HG03039 (cell line): ENCODE data around the gene SLC10A1.

Source experiments
- ATAC-seq: cut with Tn5 transposase; IDR thresholded peaks from one replicate; pipeline ENCODE4 v1.9.1; 2021; ENCODE audit warnings: mild to moderate bottlenecking, moderate library complexity; ENCODE audit not compliant: unreplicated experiment

Gene SLC10A1

GRCh38 chr14:69811227-69811867 lies 14.3 kb upstream of the SLC10A1 start:
- no peak for ATAC-seq

GRCh38 chr14:69808919-69809808 lies 12.1 kb upstream of the SLC10A1 start:
- no peak for ATAC-seq

DNA sequence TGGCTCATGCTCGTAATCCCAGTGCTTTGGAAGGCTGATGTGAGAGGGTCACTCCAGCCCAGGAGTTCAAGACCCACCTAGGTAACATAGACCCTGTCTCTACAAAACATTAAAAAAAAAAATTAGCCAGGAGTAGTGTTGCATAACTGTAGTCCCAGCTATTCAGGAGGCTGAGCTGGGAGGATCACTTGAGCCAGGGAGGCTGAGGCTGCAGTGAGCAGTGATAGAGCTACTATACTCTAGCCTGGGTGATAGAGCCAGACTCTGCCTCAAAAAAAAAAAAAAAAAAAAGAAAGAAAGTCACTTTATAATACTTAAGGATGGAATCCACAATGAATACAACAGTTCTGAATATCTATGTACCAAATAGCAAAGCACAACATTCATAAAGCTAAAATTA lies 10.2 kb upstream of the SLC10A1 start:
- ATAC-seq: no peak

DNA sequence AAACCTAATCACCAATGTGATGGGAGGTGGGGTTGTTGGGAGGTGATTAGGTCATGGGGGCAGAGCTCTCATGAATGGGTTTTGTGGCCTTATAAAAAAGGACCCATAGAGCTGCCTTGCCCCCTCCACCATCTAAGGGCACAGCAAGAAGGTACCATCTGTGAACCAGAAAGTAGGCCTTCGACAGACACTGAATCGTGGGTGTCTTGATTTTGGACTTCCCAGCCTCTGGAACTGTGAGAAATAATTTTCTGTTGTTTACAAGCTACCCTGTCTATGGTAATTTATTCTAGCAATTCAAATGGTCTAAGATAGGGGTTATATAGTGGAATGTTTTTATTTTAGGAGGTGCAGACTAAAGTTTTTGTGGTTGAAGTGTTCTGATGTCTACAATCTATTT lies 7.9 kb upstream of the SLC10A1 start:
- ATAC-seq: no peak

DNA sequence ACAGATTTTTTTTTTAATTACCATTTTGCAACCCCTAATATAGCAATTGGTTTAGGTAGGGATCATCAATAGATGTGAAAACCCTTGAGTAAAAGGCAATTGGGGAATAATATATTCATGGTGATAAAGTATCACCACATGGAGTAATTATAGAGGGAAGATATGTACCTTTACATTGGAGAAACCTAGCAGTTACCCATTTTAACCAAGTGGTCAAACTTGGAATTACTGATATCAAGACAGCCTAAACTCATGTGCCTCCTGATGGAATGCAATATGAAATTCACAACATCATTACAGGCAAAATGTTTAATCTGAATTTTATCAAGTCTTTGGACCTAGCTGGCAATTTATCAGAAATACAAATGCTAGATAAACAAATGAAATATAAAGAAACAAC lies 6.7 kb upstream of the SLC10A1 start:
- ATAC-seq: no peak

DNA sequence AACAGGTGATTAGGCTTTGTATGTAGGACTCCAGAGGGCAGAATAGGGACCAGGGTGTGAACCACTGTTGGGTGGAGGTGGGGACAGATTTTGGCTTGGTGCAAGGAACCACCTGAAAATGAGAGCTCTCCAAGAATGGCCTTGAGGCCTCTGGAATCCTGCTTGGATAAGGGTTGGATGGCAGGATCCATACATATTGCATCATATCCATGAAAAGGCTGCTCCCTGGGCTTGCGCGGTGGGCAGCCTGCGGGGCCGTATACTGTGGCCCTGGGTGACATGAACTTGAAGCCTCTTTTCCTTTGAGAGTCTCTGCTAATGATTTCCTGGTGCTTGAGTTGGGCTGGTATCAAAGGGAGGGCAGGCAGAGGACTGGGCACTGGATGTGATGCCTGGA lies 1.3 kb upstream of the SLC10A1 start:
- ATAC-seq: no peak

GRCh38 chr14:69797573-69798338 lies 715 bp upstream of the SLC10A1 start:
- no peak for ATAC-seq

GRCh38 chr14:69795691-69796090 lies 1.4 kb downstream of the SLC10A1 start:
- ATAC-seq: no peak

- ATAC-seq: no peak
Measured at GRCh38 chr14:69794791-69795190, 2.2 kb downstream of the SLC10A1 start.

- ATAC-seq: no peak
Measured at GRCh38 chr14:69792887-69793421, 4.1 kb downstream of the SLC10A1 start.

DNA sequence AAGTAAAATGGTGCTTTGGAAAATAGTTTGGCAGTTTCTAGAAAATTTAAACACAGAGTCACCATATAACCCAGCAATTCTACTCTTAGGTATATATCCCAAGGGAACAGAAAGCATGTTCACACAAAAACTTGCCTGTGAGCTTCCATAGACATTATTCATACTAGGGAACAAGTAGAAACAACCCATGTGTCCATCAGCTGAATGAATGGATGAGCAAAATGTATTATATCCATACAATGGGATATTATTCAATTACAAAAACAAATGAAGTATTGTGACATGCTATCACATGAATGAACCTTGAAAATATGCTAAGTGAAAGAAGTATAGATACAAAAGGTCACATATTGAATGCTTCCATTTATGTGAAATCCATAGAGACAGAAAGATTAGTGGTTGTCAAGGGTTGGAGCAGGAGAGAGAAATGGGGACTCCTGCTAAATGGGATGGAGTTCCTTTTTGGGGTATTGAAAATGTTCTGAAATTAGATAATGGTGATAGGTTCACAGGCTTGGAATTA lies 7.9 kb downstream of the SLC10A1 start:
- ATAC-seq: no peak

GRCh38 chr14:69786603-69787002 lies 10.4 kb downstream of the SLC10A1 start:
- ATAC-seq: no peak

DNA sequence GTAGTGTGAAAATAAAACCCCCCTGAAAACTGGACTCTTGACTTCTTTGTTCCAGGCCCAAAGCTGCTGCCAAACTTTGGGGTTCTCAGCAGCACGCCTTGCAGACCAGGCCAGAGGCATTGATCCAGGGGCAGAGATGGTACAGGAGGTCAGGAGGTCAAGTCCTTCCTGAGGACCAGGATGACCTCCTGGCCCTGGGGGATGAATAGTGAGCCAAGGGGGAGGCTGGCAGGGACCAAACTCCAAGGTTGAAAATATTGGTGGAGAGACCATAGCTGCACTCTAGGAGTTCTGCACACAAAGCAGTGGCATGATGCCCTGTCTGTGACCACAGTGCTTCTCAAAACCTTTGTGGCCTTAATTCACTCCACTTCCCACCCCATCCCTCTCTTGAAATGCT lies 12.1 kb downstream of the SLC10A1 start:
- no peak for ATAC-seq

DNA sequence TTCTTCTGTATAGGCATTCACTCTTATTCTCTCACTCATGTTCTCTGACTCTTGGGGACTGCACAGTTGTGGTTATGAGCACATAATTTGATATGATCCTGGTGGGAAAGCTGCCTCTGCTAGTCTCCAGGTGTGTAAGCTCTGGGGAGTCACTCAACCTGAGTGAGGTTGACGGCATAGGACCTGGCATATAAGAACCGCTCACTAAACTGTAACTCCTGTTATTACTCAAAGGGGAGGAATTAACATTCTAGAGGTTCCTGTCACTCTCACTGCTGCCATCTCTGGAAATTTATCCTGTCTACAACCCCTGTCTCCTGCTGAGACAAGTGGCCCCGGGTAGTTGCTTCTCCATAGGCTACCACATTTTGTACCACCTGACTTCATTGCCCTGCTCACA lies 16.1 kb downstream of the SLC10A1 start:
- ATAC-seq: no peak

GRCh38 chr14:69780092-69780491 lies 16.9 kb downstream of the SLC10A1 start:
- ATAC-seq: no peak

GRCh38 chr14:69779088-69779487 lies 18.0 kb downstream of the SLC10A1 start:
- ATAC-seq: no peak

DNA sequence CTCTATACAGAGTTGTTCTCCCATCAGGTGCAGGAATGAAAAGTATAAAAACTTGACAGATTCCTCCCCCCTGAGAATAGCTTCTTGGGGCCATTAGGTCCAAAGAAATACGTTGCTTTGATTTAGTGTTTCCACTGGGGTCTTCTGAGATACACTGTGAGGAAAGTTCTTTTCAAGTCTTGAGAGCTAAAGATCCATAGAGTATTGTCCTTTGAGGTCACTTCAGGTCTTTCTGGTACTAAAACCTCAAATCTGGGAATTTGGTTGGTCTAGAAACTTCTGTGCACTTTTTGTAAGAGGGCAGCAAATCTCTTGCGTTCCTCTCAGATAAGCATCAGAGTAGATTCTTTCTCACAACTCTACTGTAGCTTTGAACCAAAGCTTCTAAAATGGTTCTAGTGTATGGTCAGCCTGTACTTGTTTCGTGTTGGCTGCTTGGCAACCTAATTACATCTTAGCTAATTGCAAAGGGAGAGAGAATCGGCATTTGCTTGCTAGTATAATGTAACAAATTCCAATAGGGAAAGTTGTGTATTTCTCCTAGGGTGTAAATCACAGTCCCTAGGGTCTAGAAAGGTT lies 20.1 kb downstream of the SLC10A1 start:
- ATAC-seq: no peak

GRCh38 chr14:69775012-69775411 lies 22.0 kb downstream of the SLC10A1 start:
- ATAC-seq: no peak

DNA sequence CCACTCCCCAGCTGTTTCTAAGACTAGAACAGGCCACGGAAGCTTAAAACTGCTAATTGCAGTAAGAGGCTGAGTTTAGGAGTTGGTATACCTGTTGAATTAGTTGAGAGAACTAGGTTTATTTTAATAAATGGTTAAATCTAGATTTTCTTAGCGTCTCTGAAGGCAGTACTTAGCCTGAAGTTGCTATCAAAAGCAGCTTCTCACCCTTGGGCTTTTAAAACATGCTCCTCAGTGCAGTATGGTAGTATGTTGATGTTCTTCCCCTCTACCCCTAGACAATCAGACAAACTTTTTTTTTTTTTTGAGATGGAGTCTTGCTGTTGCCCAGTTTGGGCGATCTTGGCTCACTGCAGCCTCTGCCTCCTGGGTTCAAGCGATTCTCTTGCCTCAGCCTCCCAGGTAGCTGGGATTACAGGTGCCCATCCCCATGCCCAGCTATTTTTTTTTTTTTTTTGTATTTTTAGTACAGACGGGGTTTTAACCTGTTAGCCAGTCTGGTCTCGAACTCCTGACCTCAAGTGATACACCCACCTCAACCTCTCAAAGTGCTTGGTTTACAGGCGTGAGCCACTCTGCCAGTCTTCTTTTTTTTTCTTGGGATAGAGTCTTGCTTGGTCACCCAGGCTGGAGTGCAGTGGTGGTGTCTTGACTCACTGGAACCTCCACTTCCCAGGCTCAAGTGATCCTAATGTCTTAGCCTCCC lies 23.3 kb downstream of the SLC10A1 start:
- ATAC-seq: no peak
